ENCODE data around the gene GNGT1.
"Not testable (repeated sequence)": the region's sequence is repeated elsewhere in the genome, so short reads cannot be mapped to it uniquely, and the experiment has no call there.

DNA sequence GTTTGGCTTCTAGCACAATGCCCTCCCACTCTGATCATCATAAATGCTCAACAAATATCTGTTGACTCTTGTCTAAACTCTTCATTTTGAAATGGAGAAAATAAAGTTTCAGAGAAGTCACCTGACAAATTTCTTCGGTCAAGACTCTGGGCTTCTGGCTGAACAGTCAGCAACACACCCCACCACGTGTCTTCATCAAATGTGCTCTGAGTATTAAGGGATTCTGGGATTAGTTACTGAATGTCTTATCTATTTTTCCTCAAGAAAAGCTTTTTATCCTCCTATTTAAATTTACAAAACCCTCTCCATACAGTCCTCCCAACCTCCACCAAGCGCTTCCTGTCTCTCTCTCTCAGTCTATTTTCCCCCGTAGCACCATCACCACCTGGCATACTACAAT lies 9.9 kb downstream of the GNGT1 start:
- TF ChIP-seq, protein P1, sequence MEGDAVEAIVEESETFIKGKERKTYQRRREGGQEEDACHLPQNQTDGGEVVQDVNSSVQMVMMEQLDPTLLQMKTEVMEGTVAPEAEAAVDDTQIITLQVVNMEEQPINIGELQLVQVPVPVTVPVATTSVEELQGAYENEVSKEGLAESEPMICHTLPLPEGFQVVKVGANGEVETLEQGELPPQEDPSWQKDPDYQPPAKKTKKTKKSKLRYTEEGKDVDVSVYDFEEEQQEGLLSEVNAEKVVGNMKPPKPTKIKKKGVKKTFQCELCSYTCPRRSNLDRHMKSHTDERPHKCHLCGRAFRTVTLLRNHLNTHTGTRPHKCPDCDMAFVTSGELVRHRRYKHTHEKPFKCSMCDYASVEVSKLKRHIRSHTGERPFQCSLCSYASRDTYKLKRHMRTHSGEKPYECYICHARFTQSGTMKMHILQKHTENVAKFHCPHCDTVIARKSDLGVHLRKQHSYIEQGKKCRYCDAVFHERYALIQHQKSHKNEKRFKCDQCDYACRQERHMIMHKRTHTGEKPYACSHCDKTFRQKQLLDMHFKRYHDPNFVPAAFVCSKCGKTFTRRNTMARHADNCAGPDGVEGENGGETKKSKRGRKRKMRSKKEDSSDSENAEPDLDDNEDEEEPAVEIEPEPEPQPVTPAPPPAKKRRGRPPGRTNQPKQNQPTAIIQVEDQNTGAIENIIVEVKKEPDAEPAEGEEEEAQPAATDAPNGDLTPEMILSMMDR (IDR thresholded peaks at IDR 0.05), result not testable (repeated sequence)
- not testable (repeated sequence) for TF ChIP-seq POLR2A (IDR thresholded peaks at IDR 0.05)
